Colonic mucosa (tissue), 4 donors: Measurements from ENCODE around the gene ACAP3. TPM values are rescaled to one million over a fixed set of nuclear protein-coding genes. Genes with fewer than 3 reads are reported as not detected.

Source experiments
- DNase-seq: peaks from one replicate; pipeline ENCODE4 v3.0.0-alpha.2; 2020
- H3K27ac ChIP-seq: fragments of 200-600 bp; one replicate; pipeline ENCODE4 v1.8.0; 2021
- H3K27me3 ChIP-seq: fragments of 200-600 bp; one replicate; pipeline ENCODE4 v1.8.0; 2021
- H3K36me3 ChIP-seq: fragments of 200-600 bp; one replicate; pipeline ENCODE4 v1.8.0; 2021
- H3K4me1 ChIP-seq: fragments of 200-600 bp; one replicate; pipeline ENCODE4 v1.8.0; 2021; ENCODE audit warnings: mild to moderate bottlenecking
- H3K4me3 ChIP-seq: fragments of 200-600 bp; one replicate; pipeline ENCODE4 v1.8.0; 2021
- H3K9ac ChIP-seq, 2 donors: one replicate each; pipeline ENCODE4 v1.7.0; 2013; ENCODE audit warnings: control low read depth in 2 of 2, low read depth in 2 of 2, low read length in 2 of 2
- H3K9me3 ChIP-seq: fragments of 200-600 bp; one replicate; pipeline ENCODE4 v1.8.0; 2021
- intact Hi-C: fragments of 100-400 bp; cut with DNase I; formaldehyde crosslinking; loops from one replicate; pipeline ENCODE4 v1.14.1; 2022
- total RNA-seq, 2 donors: library from RNA; stranded (reverse); fragmentation: NEBNext Ultra II Directional in 1 of 2; extraction: Animal tissue kit (Norgen Biotek cat#: 25700) in 1 of 2; gene quantifications; one replicate each; pipeline ENCODE4 v1.2.1, GENCODE V29; 2021
- TF ChIP-seq, protein P1 (sequence below): fragments of 200-600 bp; IDR thresholded peaks from one replicate; pipeline ENCODE4 v1.8.0; 2022; ENCODE audit warnings: antibody characterized with exemption, mild to moderate bottlenecking
- donor health status: healthy.
- donor health status: DM: no; HTN: no; CAD: no.
- donor health status: DM: no; HTN: no; CAD: no.

ACAP3 gene
- total RNA-seq, 2 donors from 2014 or later, result 34.1 to 68.1 TPM

DNA sequence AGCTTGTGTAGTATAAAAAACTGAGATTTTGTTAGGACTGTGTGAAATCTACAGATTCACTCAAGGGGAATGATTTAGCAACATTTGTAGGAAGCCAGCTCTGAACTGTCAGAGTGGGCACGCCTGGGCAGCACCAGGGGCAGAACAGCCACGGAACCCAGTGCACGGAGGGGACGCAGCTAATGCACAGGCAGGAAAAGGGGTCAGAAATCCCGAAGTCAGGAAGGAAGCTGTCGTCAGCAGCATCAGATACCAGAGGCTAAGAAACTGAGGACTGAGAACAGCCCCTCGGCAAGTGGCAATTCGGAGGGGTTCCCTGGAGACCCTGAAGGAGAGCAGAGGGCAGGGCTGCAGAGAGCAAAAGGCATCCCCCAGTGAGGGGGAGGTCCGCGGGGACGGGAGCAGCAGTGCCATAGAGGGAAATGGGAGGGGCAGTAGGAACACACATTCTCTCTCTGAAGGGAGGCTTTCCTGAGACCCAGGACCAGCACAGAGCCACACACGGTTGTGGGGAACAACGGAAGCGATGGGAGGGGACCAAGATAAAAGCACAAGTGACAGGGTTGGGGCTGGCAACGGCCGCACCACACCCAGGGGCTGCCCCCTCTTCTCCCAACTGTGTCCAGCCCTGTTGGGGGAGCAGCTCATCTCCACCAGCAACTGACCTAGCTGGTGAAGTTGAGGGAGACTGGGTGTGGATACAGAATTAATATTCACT lies 46.7 kb downstream of the ACAP3 start:
- Histone ChIP-seq H3K4me3 (no peak overlapping the region), H3K9ac (no peak overlapping the region), H3K36me3 (peaks cover 14% of the 10 kb centered on the region), H3K27ac (no peak overlapping the region), H3K27me3 (no peaks in the 10 kb centered on the region), H3K9me3 (no peaks in the 10 kb centered on the region), H3K4me1 (no peaks in the 10 kb centered on the region)
- TF ChIP-seq, protein P1, sequence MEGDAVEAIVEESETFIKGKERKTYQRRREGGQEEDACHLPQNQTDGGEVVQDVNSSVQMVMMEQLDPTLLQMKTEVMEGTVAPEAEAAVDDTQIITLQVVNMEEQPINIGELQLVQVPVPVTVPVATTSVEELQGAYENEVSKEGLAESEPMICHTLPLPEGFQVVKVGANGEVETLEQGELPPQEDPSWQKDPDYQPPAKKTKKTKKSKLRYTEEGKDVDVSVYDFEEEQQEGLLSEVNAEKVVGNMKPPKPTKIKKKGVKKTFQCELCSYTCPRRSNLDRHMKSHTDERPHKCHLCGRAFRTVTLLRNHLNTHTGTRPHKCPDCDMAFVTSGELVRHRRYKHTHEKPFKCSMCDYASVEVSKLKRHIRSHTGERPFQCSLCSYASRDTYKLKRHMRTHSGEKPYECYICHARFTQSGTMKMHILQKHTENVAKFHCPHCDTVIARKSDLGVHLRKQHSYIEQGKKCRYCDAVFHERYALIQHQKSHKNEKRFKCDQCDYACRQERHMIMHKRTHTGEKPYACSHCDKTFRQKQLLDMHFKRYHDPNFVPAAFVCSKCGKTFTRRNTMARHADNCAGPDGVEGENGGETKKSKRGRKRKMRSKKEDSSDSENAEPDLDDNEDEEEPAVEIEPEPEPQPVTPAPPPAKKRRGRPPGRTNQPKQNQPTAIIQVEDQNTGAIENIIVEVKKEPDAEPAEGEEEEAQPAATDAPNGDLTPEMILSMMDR, result no peak
- no peak for DNase-seq
- intact Hi-C loops, result no loop called here

DNA sequence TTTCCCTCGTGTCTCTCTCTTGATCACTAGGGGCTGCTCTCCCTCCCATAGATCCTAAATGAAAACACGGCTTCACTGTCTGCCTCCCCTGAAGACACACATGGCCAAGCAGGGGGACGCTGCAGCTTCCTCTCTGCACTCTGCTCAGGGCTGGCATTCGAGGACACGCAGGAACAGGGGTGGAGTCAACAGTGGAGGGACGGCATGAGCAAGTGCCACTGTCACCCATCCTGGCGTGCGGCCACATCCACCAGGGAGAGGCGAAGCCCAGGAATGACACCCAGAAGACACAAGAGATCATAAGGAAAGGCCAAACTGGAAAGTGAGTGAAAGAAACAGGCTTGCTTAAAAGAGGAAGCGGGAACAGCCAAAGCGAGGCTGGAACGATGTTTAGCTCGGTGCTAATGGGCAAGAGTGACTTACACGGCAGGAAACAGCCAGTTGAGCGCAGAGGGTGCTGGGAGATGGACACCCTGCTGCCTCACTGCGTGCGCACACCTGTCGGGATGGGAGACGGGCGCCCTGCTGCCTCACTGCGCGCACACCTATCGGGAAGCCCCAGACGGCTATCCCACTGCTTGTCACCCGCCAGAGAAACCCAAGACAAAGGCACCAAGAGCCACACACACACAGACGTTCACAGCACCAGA lies 47.7 kb downstream of the ACAP3 start:
- Histone ChIP-seq H3K4me3 (no peak overlapping the region), H3K27me3 (no peaks in the 10 kb centered on the region), H3K36me3 (peaks cover 14% of the 10 kb centered on the region), H3K27ac (no peak overlapping the region), H3K4me1 (no peaks in the 10 kb centered on the region), H3K9me3 (no peaks in the 10 kb centered on the region), H3K9ac (no peak overlapping the region)
- intact Hi-C loops, result no loop called here
- TF ChIP-seq, protein P1, result no peak
- DNase-seq, result no peak

DNA sequence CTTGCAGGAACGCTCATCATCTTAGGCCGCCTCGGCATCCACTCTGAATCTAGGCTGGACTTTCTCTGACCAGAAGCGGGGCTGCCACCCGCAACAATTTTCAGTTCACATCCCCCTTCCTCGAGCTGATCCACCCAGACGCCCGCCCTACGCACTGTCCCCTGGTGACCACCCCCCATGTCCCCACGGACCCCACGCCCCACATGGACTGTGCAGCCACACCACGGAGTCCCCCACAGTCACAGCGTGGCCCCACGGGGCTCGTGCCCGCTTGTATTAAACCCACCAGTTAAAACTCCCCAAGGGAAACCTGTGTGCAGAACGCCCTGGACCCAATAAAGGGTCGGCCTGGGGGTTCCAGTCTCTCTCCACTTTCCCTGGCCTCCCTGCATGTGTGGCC lies 48.2 kb downstream of the ACAP3 start:
- Histone ChIP-seq H3K9me3 (no peaks in the 10 kb centered on the region), H3K27ac (no peak overlapping the region), H3K4me1 (no peaks in the 10 kb centered on the region), H3K36me3 (peaks cover 14% of the 10 kb centered on the region), H3K27me3 (no peaks in the 10 kb centered on the region), H3K4me3 (no peak overlapping the region), H3K9ac (no peak overlapping the region)
- intact Hi-C loops, result no loop called here
- DNase-seq, result no peak
- TF ChIP-seq, protein P1, result no peak

DNA sequence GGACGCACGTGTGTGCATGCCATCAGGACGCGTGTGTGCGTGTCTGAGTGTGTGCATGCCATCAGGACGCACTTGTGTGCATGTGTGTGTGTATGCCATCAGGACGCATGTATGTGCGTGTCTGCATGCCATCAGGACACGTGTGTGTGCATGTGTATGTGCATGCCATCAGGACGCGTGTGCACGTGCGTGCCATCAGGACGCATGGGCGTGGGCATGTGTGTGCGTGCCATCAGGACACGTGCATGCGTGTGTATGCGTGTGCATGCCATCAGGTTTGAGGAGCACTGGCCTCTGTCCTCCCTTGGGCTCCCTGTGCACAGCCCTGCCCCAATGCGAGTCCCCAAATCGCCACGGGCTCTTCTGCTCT lies 48.6 kb downstream of the ACAP3 start:
- TF ChIP-seq, protein P1, result no peak
- DNase-seq, result no peak
- Histone ChIP-seq H3K9me3 (no peaks in the 10 kb centered on the region), H3K4me3 (no peak overlapping the region), H3K9ac (no peak overlapping the region), H3K4me1 (no peaks in the 10 kb centered on the region), H3K27ac (no peak overlapping the region), H3K27me3 (no peaks in the 10 kb centered on the region), H3K36me3 (peaks cover 14% of the 10 kb centered on the region)
- intact Hi-C loops, result no loop called here

DNA sequence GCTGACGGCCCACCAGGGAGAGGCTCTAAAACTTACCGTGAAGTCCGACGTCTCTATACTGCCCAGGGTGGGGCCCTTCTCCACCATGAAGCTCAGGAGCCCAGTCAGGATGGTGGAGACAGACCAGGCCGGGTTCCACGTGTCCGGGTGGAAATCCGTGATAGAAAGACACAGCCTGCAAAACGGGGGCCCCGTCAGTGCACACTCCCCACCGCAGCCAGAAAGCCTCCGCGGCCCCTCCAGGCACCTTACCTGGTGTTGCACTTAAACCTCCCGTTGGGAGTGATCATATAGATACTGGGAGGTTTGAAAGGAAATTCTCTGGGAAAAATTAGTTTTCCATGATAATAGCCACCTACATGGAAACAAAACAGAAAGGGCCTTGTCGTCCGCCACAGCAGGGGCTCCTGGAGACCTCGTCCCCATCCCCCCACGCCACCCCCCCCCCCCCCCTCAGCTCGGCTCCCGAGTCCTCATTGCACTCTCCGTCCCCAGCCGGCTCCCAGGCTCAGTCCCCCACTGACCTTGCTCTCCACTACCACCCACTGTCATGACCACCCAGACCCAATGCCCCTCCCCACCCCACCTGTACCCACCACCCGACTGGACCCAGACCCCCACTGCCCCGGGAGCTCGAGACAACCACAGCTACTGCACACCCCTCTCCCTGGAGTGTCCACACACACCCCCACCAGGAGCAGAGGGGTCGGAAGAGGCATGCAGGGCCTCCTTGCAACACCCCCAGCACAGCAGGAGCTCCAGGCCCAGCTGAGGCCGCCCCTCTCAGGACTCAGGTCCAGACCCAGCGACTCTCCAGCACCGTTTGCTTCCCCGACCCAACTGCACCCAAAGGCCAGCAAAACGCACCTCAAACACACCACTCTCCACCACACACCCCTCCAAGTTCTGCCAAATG lies 50.5 kb downstream of the ACAP3 start:
- TF ChIP-seq, protein P1, result no peak
- no peak overlapping the region for H3K27ac ChIP-seq
- intact Hi-C loops, result no loop called here
- H3K9ac ChIP-seq, result no peak overlapping the region
- H3K4me1 ChIP-seq, result no peaks in the 10 kb centered on the region
- DNase-seq, result no peak
- peaks cover 2% of the 10 kb centered on the region for H3K36me3 ChIP-seq
- no peaks in the 10 kb centered on the region for H3K9me3 ChIP-seq
- H3K27me3 ChIP-seq, result no peaks in the 10 kb centered on the region
- H3K4me3 ChIP-seq, result no peak overlapping the region
